ENCODE results near the gene SF3B3. TPM values are rescaled to one million over a fixed set of nuclear protein-coding genes. Genes with fewer than 3 reads are reported as not detected.

SF3B3 gene
- total and polyA plus RNA-seq, 10 of the 15 experiments (the other 5 are each of a cell fraction or from before 2014, with no cell fraction given) = 134 to 453 (median 215) TPM

DNA sequence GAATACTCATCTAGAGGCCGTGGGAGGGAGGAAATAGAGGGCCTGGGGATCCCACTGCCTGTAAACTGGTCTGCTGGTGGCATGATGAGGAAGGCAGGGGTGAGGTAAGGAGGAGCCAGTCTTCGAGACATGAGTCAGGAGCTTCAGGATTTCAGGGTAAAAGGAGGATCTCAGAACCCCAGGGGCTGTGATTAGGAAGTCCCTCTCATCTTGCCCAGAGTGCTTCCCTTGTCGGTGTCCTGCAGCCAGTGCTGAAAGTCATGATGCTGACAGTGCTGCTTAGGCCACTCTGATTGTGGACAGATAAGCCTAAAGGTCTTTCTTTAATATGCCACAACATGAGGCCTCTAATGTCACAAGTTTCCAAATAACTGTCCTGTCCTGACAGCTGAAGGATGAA is 29.8 kb upstream of the SF3B3 start:
- no peak overlapping the region for H2AFZ ChIP-seq (ENCODE audit: control insufficient read depth, low read depth, low read length)
- H3K9me3 ChIP-seq (replicated peaks; ENCODE audit: control insufficient read depth, insufficient read depth, low read length) = no peaks in the 10 kb centered on the region
- no peaks in the 10 kb centered on the region for H3K79me2 ChIP-seq (ENCODE audit: control insufficient read depth, insufficient read depth, low read length)
- H3K4me2 ChIP-seq (ENCODE audit: control insufficient read depth, insufficient read depth) = no peak overlapping the region
- ChIA-PET POLR2A (no interaction called here), CTCF (interaction anchor here (1.7 kb wide), 1 partner anchor 159 kb away, joined by 4 read pairs; no protein-coding TSS in a partner anchor), RAD21 (ENCODE audit: unreplicated experiment) (interaction anchor here (0.5 to 1.4 kb wide), 2 partner anchors 10 to 55 kb away, joined by 3 to 5 read pairs; partner anchors contain the start of gene ST3GAL2), SMC1A (ENCODE audit: uncharacterized antibody, unreplicated experiment) (interaction anchor here (1.5 kb wide), 1 partner anchor 15 kb away, joined by 4 read pairs; no protein-coding TSS in a partner anchor)
- H3K9ac ChIP-seq (ENCODE audit: control insufficient read depth, insufficient read depth, low read length) = no peak overlapping the region
- WGBS (ENCODE audit: insufficient coverage, insufficient replicate concordance, low lambda C conversion rate, missing lambda C conversion rate) = 79% methylated on average over 3 of the region's 3 CpGs
- no peaks in the 10 kb centered on the region for H3K4me1 ChIP-seq (ENCODE audit: control insufficient read depth, insufficient read depth, low read length)
- H4K20me1 ChIP-seq (ENCODE audit: control insufficient read depth, insufficient read depth) = no peaks in the 10 kb centered on the region
- no peak overlapping the region for H3K4me3 ChIP-seq
- no TSS peak for BruUV-seq (replicated peaks)
- ATAC-seq = peak; percentile 44
- peaks cover 3 to 9% of the 10 kb centered on the region in 2 experiments for H3K36me3 ChIP-seq (ENCODE audit: control insufficient read depth in 2 of 2, insufficient read depth in 2 of 2, low read length in 1 of 2)
- H3K27ac ChIP-seq (ENCODE audit: control insufficient read depth, insufficient read depth) = no peak overlapping the region
- no peak for TF ChIP-seq MEF2A (IDR thresholded peaks at IDR 0.05; ENCODE audit: insufficient read depth, low read depth, low read length)
- no peak for TF ChIP-seq NRF1 (conservative IDR thresholded peaks at IDR 0.05; ENCODE audit: low read depth, low read length)
- no peak for TF ChIP-seq EZH2 (IDR thresholded peaks at IDR 0.05; ENCODE audit: borderline replicate concordance, control insufficient read depth, low read depth, low read length)
- no peak for TF ChIP-seq BHLHE40 (IDR thresholded peaks at IDR 0.05; ENCODE audit: borderline replicate concordance in 1 of 2, low read depth in 2 of 2, low read length in 1 of 2)
- TF ChIP-seq TCF7 (IDR thresholded peaks at IDR 0.05; ENCODE audit: borderline replicate concordance) = no peak
- TF ChIP-seq TAF1 (IDR thresholded peaks at IDR 0.05; ENCODE audit: borderline replicate concordance, low read depth, low read length) = no peak
- TF ChIP-seq POLR2A (IDR thresholded peaks at IDR 0.05; ENCODE audit: low read depth, low read length) = no peak
- TF ChIP-seq NR2F1 (conservative IDR thresholded peaks at IDR 0.05) = no peak
- no peak for TF ChIP-seq HDGF (IDR thresholded peaks at IDR 0.05)
- TF ChIP-seq, protein P1, sequence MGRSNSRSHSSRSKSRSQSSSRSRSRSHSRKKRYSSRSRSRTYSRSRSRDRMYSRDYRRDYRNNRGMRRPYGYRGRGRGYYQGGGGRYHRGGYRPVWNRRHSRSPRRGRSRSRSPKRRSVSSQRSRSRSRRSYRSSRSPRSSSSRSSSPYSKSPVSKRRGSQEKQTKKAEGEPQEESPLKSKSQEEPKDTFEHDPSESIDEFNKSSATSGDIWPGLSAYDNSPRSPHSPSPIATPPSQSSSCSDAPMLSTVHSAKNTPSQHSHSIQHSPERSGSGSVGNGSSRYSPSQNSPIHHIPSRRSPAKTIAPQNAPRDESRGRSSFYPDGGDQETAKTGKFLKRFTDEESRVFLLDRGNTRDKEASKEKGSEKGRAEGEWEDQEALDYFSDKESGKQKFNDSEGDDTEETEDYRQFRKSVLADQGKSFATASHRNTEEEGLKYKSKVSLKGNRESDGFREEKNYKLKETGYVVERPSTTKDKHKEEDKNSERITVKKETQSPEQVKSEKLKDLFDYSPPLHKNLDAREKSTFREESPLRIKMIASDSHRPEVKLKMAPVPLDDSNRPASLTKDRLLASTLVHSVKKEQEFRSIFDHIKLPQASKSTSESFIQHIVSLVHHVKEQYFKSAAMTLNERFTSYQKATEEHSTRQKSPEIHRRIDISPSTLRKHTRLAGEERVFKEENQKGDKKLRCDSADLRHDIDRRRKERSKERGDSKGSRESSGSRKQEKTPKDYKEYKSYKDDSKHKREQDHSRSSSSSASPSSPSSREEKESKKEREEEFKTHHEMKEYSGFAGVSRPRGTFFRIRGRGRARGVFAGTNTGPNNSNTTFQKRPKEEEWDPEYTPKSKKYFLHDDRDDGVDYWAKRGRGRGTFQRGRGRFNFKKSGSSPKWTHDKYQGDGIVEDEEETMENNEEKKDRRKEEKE (IDR thresholded peaks at IDR 0.05) = no peak
- no peak for TF ChIP-seq RB1 (IDR thresholded peaks at IDR 0.05; ENCODE audit: borderline replicate concordance)
- TF ChIP-seq NR2C2 (IDR thresholded peaks at IDR 0.05; ENCODE audit: borderline replicate concordance, control insufficient read depth, insufficient read length, low read depth) = no peak
- no peak for TF ChIP-seq SREBF2 (IDR thresholded peaks at IDR 0.05; ENCODE audit: low read length)
- no peak for TF ChIP-seq EED (IDR thresholded peaks at IDR 0.05; ENCODE audit: low read depth)
- TF ChIP-seq ASH2L (IDR thresholded peaks at IDR 0.05; ENCODE audit: borderline replicate concordance, low read depth) = no peak
- TF ChIP-seq SUPT20H (IDR thresholded peaks at IDR 0.05; ENCODE audit: borderline replicate concordance, control insufficient read depth, low read depth, low read length) = no peak
- FAIRE-seq = no peak
- intact Hi-C loops (cut with micrococcal nuclease; ENCODE audit: unreplicated experiment) = no loop called here
- in situ Hi-C loops (cut with MboI) = no loop called here
- DNase-seq (ENCODE audit: low read depth, low spot score) = no peak
- no peaks in the 10 kb centered on the region for H3K27me3 ChIP-seq (replicated peaks in 1 of 2; ENCODE audit: control insufficient read depth in 2 of 2, insufficient read depth in 2 of 2, low read length in 1 of 2)

Measured in GM12878 (cell line).